ENCODE measurements around the gene MYO7A. TPM values are rescaled to one million over a fixed set of nuclear protein-coding genes. Genes with fewer than 3 reads are reported as not detected.

Gene MYO7A
- total and polyA plus RNA-seq, 2 of the 4 experiments (the other 2 are of a cell fraction): 0.02 TPM; not detected in 1

- Histone ChIP-seq H3K4ac (ENCODE audit: low read depth, low read length) (no peak overlapping the region), H4K20me1 (ENCODE audit: insufficient read depth, low read length) (no peaks in the 10 kb centered on the region), H3K4me2 (ENCODE audit: low read depth, low read length) (no peak overlapping the region), H4K8ac (ENCODE audit: low read depth in 2 of 2, low read length in 2 of 2) (no peak overlapping the region), H3K9me1 (ENCODE audit: insufficient read depth, low read length) (no peaks in the 10 kb centered on the region; the same call in none of the 2 replicates), H2AK5ac (ENCODE audit: low read depth, low read length) (no peak overlapping the region), H3K9me3 (ENCODE audit: control insufficient read depth, insufficient read depth, low read length) (no peaks in the 10 kb centered on the region), H3K36me3 (ENCODE audit: control insufficient read depth, insufficient read depth, low read length) (peaks cover 29% of the 10 kb centered on the region; the same call in 1 of the 2 replicates), H3K56ac (ENCODE audit: extremely low read depth, insufficient read depth, low read length) (no peak overlapping the region), H2BK120ac (ENCODE audit: low read depth, low read length) (no peak overlapping the region), H3K4me1 (ENCODE audit: control insufficient read depth, insufficient read depth, low read length) (peaks cover 3% of the 10 kb centered on the region; the same call in 1 of the 2 replicates), H4K5ac (ENCODE audit: low read depth, low read length) (no peak overlapping the region), H2BK20ac (ENCODE audit: low read depth, low read length) (no peak overlapping the region), H3K27ac (ENCODE audit: insufficient read depth, low read length) (no peak overlapping the region), H3K9ac (ENCODE audit: low read depth, low read length) (no peak overlapping the region), H3K18ac (ENCODE audit: low read depth, low read length) (no peak overlapping the region), H4K91ac (ENCODE audit: insufficient read depth, low read depth, low read length) (no peak overlapping the region), H3K4me3 (ENCODE audit: insufficient read depth, low read depth, low read length) (no peak overlapping the region), H2BK15ac (ENCODE audit: low read depth, low read length) (no peak overlapping the region), H2AFZ (replicated peaks; ENCODE audit: low read length, poor library complexity) (no peak overlapping the region), H3K27me3 (ENCODE audit: control insufficient read depth, insufficient read depth, low read length) (no peaks in the 10 kb centered on the region), H3K79me1 (ENCODE audit: low read depth in 1 of 2, low read length in 2 of 2) (no peaks in the 10 kb centered on the region), H3K23ac (ENCODE audit: low read depth, low read length) (no peak overlapping the region), H2AK9ac (replicated peaks; ENCODE audit: low read depth, low read length, poor library complexity) (no peak overlapping the region), H3K14ac (replicated peaks; ENCODE audit: low read depth, low read length) (no peak overlapping the region), H2BK5ac (ENCODE audit: low read depth, low read length, poor library complexity, severe bottlenecking) (no peak overlapping the region)
- no TSS peak for BruUV-seq (replicated peaks)
- no peak for ATAC-seq (ENCODE audit: low read depth)
- intact Hi-C loops (cut with micrococcal nuclease) (no loop called here), in situ Hi-C loops (cut with MboI; ENCODE audit: low sequenced_read_pairs) (loop anchor here (10.0 kb wide), 1 partner anchor 62 kb away; no protein-coding TSS in a partner anchor), dilution Hi-C loops (cut with HindIII; ENCODE audit: low sequenced_read_pairs, unreplicated experiment) (no loop called here)
- ChIA-PET CTCF (no interaction called here), POLR2A (ENCODE audit: unreplicated experiment) (no interaction called here)
- whole genome bisulfite sequencing, 2 experiments (ENCODE audit: extremely low coverage in 2 of 2, insufficient read length in 1 of 2): no CpG with 5 or more reads among the region's 7 CpGs
- TF ChIP-seq SMC3 (IDR thresholded peaks at IDR 0.05; ENCODE audit: low read depth, low read length): no peak
- no peak for TF ChIP-seq POLR2A (IDR thresholded peaks at IDR 0.05; ENCODE audit: low read depth, low read length)
- TF ChIP-seq MXI1 (IDR thresholded peaks at IDR 0.05; ENCODE audit: borderline replicate concordance, low read depth, low read length): no peak
- TF ChIP-seq FOS (IDR thresholded peaks at IDR 0.05; ENCODE audit: low read depth, low read length): no peak
- no peak for TF ChIP-seq BHLHE40 (IDR thresholded peaks at IDR 0.05; ENCODE audit: low read depth, low read length)
- DNase-seq: no peak
Measured at GRCh38 chr11:77122576-77123212, 5.4 kb upstream of the MYO7A start.
